SK-N-SH (cell line): Measurements from ENCODE around the gene CYS1. TPM values are rescaled to one million over a fixed set of nuclear protein-coding genes. Genes with fewer than 3 reads are reported as not detected.

Source experiments
- CTCF ChIA-PET: fragments of 300-600, 350-600 bp; formaldehyde crosslinking; extraction: SDS; loops from one replicate; lab custom pipeline; 2021; lab: Yijun Ruan, JAX
- POLR2A ChIA-PET: fragments of 350-600 bp; sonication (Branson Sonifier 250); formaldehyde crosslinking; extraction: SDS; loops from one replicate; lab custom pipeline; 2020; ENCODE audit warnings: antibody characterized with exemption, inconsistent platforms; lab: Yijun Ruan, JAX
- DNase-seq: peaks from one replicate; pipeline ENCODE4 v3.0.0; 2012
- H2AFZ ChIP-seq: fragments of 200-600 bp; sonication (generic); 2 replicates; pipeline ENCODE4 v1.8.1; 2016; ENCODE audit warnings: antibody characterized with exemption, mild to moderate bottlenecking, low read depth
- H3F3A ChIP-seq: fragments of 200-600 bp; sonication (generic); replicated peaks from 2 replicates; pipeline ENCODE3; 2016; ENCODE audit warnings: antibody characterized with exemption, mild to moderate bottlenecking; ENCODE audit not compliant: insufficient read depth
- H3K27ac ChIP-seq, 2 experiments: fragments of 200-500 bp in 1 of 2; fragments of 200-600 bp in 1 of 2; sonication (Bioruptor generic) in 1 of 2; sonication (generic), shearing (Covaris generic) in 1 of 2; 2 replicates each; pipeline versions ENCODE4 v1.5.1 to v1.6.1; 2014 to 2016; ENCODE audit warnings: low read depth in 2 of 2, inconsistent platforms in 1 of 2, low read length in 1 of 2, mild to moderate bottlenecking in 1 of 2, mixed read lengths in 1 of 2
- H3K27me3 ChIP-seq: fragments of 200-600 bp; sonication (generic), shearing (Covaris generic); 2 replicates; pipeline ENCODE4 v1.6.1; 2016; ENCODE audit warnings: mixed run types; ENCODE audit not compliant: insufficient read depth
- H3K36me3 ChIP-seq, 2 experiments: fragments of 200-500 bp in 1 of 2; fragments of 200-600 bp in 1 of 2; sonication (Bioruptor generic) in 1 of 2; sonication (generic) in 1 of 2; replicated peaks in 1 of 2; 2 replicates each; pipeline versions ENCODE3 to v1.5.1; 2014 to 2016; ENCODE audit warnings: low read length in 1 of 2, mild to moderate bottlenecking in 1 of 2; ENCODE audit not compliant: insufficient read depth in 2 of 2, control insufficient read depth in 1 of 2
- H3K4me1 ChIP-seq, 2 experiments: fragments of 200-500 bp in 1 of 2; fragments of 200-600 bp in 1 of 2; sonication (Bioruptor generic) in 1 of 2; sonication (generic), shearing (Covaris generic) in 1 of 2; 2 replicates each; pipeline versions ENCODE4 v1.5.1 to v1.6.1; 2014 to 2016; ENCODE audit warnings: low read depth in 1 of 2, low read length in 1 of 2, mixed run types in 1 of 2; ENCODE audit not compliant: insufficient read depth in 2 of 2, control insufficient read depth in 1 of 2
- H3K4me2 ChIP-seq: fragments of 200-600 bp; sonication (generic), shearing (Covaris generic); 2 replicates; pipeline ENCODE4 v1.6.1; 2017; ENCODE audit warnings: mixed run types
- H3K4me3 ChIP-seq, 2 experiments: fragments of 200-500 bp in 1 of 2; fragments of 200-600 bp in 1 of 2; sonication (Bioruptor generic) in 1 of 2; sonication (generic), shearing (Covaris generic) in 1 of 2; 2 replicates each; pipeline versions ENCODE4 v1.5.1 to v1.8.1; 2014 to 2016; ENCODE audit warnings: low read depth in 2 of 2, inconsistent platforms in 1 of 2, low read length in 1 of 2, mild to moderate bottlenecking in 1 of 2, mixed read lengths in 1 of 2, moderate library complexity in 1 of 2
- H3K79me2 ChIP-seq: fragments of 200-600 bp; sonication (generic); 2 replicates; pipeline ENCODE4 v1.8.1; 2017; ENCODE audit warnings: mild to moderate bottlenecking; ENCODE audit not compliant: insufficient read depth
- H3K9ac ChIP-seq: fragments of 200-600 bp; sonication (generic); 2 replicates; pipeline ENCODE4 v1.6.1; 2017; ENCODE audit warnings: mixed run types
- H3K9me2 ChIP-seq: fragments of 200-600 bp; sonication (generic); 2 replicates; pipeline ENCODE4 v1.6.1; 2017; ENCODE audit warnings: mixed run types
- H3K9me3 ChIP-seq: fragments of 200-600 bp; sonication (generic); 2 replicates; pipeline ENCODE4 v1.6.1; 2017; ENCODE audit warnings: mixed run types, mild to moderate bottlenecking, moderate library complexity
- H4K20me1 ChIP-seq: fragments of 200-600 bp; sonication (generic); 2 replicates; pipeline ENCODE4 v1.6.1; 2017; ENCODE audit warnings: mild to moderate bottlenecking, mixed run types; ENCODE audit not compliant: insufficient read depth
- CHD2 ChIP-seq: fragments of 150-350 bp; IDR thresholded peaks from 2 replicates; pipeline ENCODE4 v1.6.1; 2018; ENCODE audit warnings: low read length; ENCODE audit not compliant: partially characterized antibody
- ELF1 ChIP-seq: IDR thresholded peaks from 2 replicates; pipeline ENCODE4 v1.4.0; 2012
- FOSL2 ChIP-seq: IDR thresholded peaks from 2 replicates; pipeline ENCODE4 v1.4.0; 2012; ENCODE audit warnings: low read depth, mild to moderate bottlenecking, moderate library complexity, borderline replicate concordance
- FOXJ3 ChIP-seq: sonication (generic); formaldehyde crosslinking; IDR thresholded peaks from 2 replicates; pipeline ENCODE4 v1.5.1; 2020; ENCODE audit warnings: mild to moderate bottlenecking, missing genetic modification reagents
- GATA2 ChIP-seq: sonication (generic); formaldehyde crosslinking; IDR thresholded peaks from 2 replicates; pipeline ENCODE4 v1.5.0; 2020; ENCODE audit warnings: mild to moderate bottlenecking, missing genetic modification reagents
- JUND ChIP-seq: IDR thresholded peaks from 2 replicates; pipeline ENCODE4 v1.4.0; 2012
- MEF2A ChIP-seq: IDR thresholded peaks from 2 replicates; pipeline ENCODE4 v1.4.0; 2012; ENCODE audit warnings: low read depth, borderline replicate concordance
- MXI1 ChIP-seq: IDR thresholded peaks from 2 replicates; pipeline ENCODE4 v1.6.1; 2012; ENCODE audit warnings: mild to moderate bottlenecking, low read depth, low read length, improper control_type of control experiment
- NFIC ChIP-seq: IDR thresholded peaks from 2 replicates; pipeline ENCODE4 v1.4.0; 2012; ENCODE audit warnings: borderline replicate concordance
- NRF1 ChIP-seq: IDR thresholded peaks from 2 replicates; pipeline ENCODE4 v1.6.1; 2012; ENCODE audit warnings: low read depth, mild to moderate bottlenecking, low read length
- POLR2AphosphoS5 ChIP-seq: IDR thresholded peaks from 2 replicates; pipeline ENCODE4 v1.6.1; 2012; ENCODE audit warnings: low read depth, low read length
- RAD21 ChIP-seq: IDR thresholded peaks from 2 replicates; pipeline ENCODE4 v1.6.1; 2012; ENCODE audit warnings: mild to moderate bottlenecking, low read length
- REST ChIP-seq: IDR thresholded peaks from 2 replicates; pipeline ENCODE4 v1.6.1; 2012; ENCODE audit warnings: mild to moderate bottlenecking, low read depth, low read length, moderate library complexity
- RFX5 ChIP-seq: IDR thresholded peaks from 2 replicates; pipeline ENCODE4 v1.6.1; 2012; ENCODE audit warnings: mild to moderate bottlenecking, improper control_type of control experiment, low read length
- RXRA ChIP-seq: IDR thresholded peaks from 2 replicates; pipeline ENCODE4 v1.4.0; 2012; ENCODE audit warnings: low read depth, mild to moderate bottlenecking, borderline replicate concordance
- SMC3 ChIP-seq: IDR thresholded peaks from 2 replicates; pipeline ENCODE4 v1.6.1; 2012; ENCODE audit warnings: low read depth, low read length, improper control_type of control experiment
- TCF12 ChIP-seq: IDR thresholded peaks from 2 replicates; pipeline ENCODE4 v1.4.0; 2012
- TEAD4 ChIP-seq: IDR thresholded peaks from 2 replicates; pipeline ENCODE4 v1.4.0; 2012; ENCODE audit warnings: mild to moderate bottlenecking, borderline replicate concordance; ENCODE audit not compliant: insufficient read depth
- WGBS: methylation state at CpG from one replicate; pipeline ENCODE4 v1.1.6; 2017; ENCODE audit warnings: low lambda C conversion rate; 5-methylcytosine and 5-hydroxymethylcytosine counted together
- polyA plus RNA-seq, 3 experiments: library from polyadenylated mRNA; depleted of rRNA; stranded (reverse); fragments of >200 nt; gene quantifications; 2 replicates each; pipeline ENCODE4 v1.2.3, GENCODE V29; 2012
- TF ChIP-seq, protein P1 (sequence below): IDR thresholded peaks from 2 replicates; pipeline ENCODE4 v1.4.0; 2012; ENCODE audit warnings: low read depth

CYS1 gene
- polyA plus RNA-seq, 1 of the 3 experiments (the other 2 are of a cell fraction), result 1.2 TPM

- Histone ChIP-seq H4K20me1 (no peaks in the 10 kb centered on the region), H3K9me3 (no peaks in the 10 kb centered on the region), H3K27me3 (peaks cover 5% of the 10 kb centered on the region; the same call in 1 of the 2 replicates), H3F3A (peaks cover 6% of the 10 kb centered on the region), H3K4me2 (no peak overlapping the region), H2AFZ (no peak overlapping the region), H3K4me1 (no peaks in the 10 kb centered on the region), H3K79me2 (no peaks in the 10 kb centered on the region), H3K4me3 (no peak overlapping the region), H3K9ac (no peak overlapping the region), H3K9me2 (no peaks in the 10 kb centered on the region), H3K36me3 (no peaks in the 10 kb centered on the region)
- ChIA-PET POLR2A (no interaction called here), CTCF (interaction anchor here (1.6 to 36.2 kb wide), 4 partner anchors 9 to 348 kb away, joined by 3 to 946 read pairs (median 480); partner anchors contain the start of gene CYS1)
- 64% methylated on average over 8 of the region's 8 CpGs for WGBS
- DNase-seq, result no peak
- no peak for TF ChIP-seq ELF1
- TF ChIP-seq, protein P1, sequence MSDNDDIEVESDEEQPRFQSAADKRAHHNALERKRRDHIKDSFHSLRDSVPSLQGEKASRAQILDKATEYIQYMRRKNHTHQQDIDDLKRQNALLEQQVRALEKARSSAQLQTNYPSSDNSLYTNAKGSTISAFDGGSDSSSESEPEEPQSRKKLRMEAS, result no peak
- TF ChIP-seq NFIC, result no peak
- TF ChIP-seq CHD2, result no peak
- no peak for TF ChIP-seq TCF12
- no peak for TF ChIP-seq RFX5
- no peak for TF ChIP-seq MEF2A
- TF ChIP-seq FOXJ3, result no peak
- no peak for TF ChIP-seq NRF1
- TF ChIP-seq POLR2AphosphoS5, result no peak
- no peak for TF ChIP-seq MXI1
- no peak for TF ChIP-seq FOSL2
- TF ChIP-seq GATA2, result no peak
- no peak for TF ChIP-seq TEAD4
- TF ChIP-seq JUND, result no peak
- TF ChIP-seq RXRA, result no peak
- no peak for TF ChIP-seq RAD21
- TF ChIP-seq REST, result no peak
- TF ChIP-seq SMC3, result no peak
- TF ChIP-seq, all 33 proteins: peak for 0
- H3K27ac ChIP-seq, result no peak overlapping the region
These were observed 7.1 kb upstream of the CYS1 start for GRCh38 chr2:10087360-10087759.
